ENCODE measurements around the gene PPP3CA. TPM values are rescaled to one million over a fixed set of nuclear protein-coding genes. Genes with fewer than 3 reads are reported as not detected.

Gene PPP3CA
- total RNA-seq, 4 donors from 2014 or later = 28.7 to 51.7 (median 39.0) TPM

DNA sequence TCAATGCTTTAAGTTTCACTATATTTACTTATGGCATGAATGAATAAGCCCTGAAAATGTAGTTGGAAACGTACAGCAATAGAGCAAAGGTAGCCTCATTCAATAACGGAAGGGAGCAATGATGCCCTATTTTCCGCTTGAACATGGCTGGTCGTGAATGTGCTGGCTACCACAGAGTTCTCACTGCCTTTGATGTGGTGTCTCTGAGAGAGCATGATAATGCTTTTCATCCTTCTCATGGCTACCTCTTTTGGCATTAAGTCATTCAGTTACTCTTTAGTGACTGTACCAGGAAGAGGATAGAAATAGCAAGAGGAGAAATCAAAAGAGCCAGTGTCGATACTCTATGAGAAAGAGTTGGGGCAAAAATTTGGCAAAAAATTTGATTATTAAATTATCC lies 308.0 kb downstream of the PPP3CA start:
- no peak for DNase-seq (ENCODE audit: low spot score in 2 of 2)
- TF ChIP-seq POLR2A (IDR thresholded peaks at IDR 0.05) = no peak
- no peak for TF ChIP-seq EP300 (IDR thresholded peaks at IDR 0.05)
- no peak for TF ChIP-seq POLR2AphosphoS5 (IDR thresholded peaks at IDR 0.05)
- TF ChIP-seq, protein P1, sequence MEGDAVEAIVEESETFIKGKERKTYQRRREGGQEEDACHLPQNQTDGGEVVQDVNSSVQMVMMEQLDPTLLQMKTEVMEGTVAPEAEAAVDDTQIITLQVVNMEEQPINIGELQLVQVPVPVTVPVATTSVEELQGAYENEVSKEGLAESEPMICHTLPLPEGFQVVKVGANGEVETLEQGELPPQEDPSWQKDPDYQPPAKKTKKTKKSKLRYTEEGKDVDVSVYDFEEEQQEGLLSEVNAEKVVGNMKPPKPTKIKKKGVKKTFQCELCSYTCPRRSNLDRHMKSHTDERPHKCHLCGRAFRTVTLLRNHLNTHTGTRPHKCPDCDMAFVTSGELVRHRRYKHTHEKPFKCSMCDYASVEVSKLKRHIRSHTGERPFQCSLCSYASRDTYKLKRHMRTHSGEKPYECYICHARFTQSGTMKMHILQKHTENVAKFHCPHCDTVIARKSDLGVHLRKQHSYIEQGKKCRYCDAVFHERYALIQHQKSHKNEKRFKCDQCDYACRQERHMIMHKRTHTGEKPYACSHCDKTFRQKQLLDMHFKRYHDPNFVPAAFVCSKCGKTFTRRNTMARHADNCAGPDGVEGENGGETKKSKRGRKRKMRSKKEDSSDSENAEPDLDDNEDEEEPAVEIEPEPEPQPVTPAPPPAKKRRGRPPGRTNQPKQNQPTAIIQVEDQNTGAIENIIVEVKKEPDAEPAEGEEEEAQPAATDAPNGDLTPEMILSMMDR (IDR thresholded peaks at IDR 0.05) = no peak
- no peaks in the 10 kb centered on the region for H3K4me1 ChIP-seq
- WGBS = 91% methylated on average over 5 of the region's 5 CpGs
- H3K9me3 ChIP-seq = no peaks in the 10 kb centered on the region
- peaks cover 4% of the 10 kb centered on the region for H3K36me3 ChIP-seq
- no peak overlapping the region for H3K27ac ChIP-seq
- H3K27me3 ChIP-seq = no peaks in the 10 kb centered on the region
- H3K4me3 ChIP-seq = no peak overlapping the region

DNA sequence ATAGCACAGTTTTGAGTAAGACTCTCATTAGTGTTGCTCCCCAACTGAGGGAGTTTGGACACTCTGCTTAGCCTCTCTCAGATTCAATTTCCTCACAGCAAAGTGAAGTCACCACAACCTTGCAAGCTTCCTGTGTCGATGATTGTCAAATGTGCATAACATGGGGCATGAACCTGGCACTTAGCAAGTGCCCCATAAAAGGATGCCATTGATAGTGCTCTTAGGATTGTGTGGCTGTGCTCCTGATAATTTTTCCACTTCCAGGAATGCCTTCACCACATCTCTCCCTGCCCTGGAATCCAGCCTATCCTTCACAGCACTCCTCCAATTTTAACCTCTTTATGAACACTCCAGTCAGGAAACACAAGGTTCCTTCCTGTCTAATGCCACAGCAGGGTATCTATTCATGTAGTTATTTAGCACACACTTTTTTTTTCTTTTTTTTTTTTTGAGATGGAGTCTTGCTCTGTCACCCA lies 309.4 kb downstream of the PPP3CA start:
- Histone ChIP-seq H3K36me3 (peaks cover 4% of the 10 kb centered on the region), H3K4me1 (no peaks in the 10 kb centered on the region), H3K4me3 (no peak overlapping the region), H3K27ac (no peak overlapping the region), H3K27me3 (no peaks in the 10 kb centered on the region), H3K9me3 (no peaks in the 10 kb centered on the region)
- no peak for DNase-seq (ENCODE audit: low spot score in 2 of 2)
- 64% methylated on average over 1 of the region's 1 CpG for WGBS
- TF ChIP-seq POLR2AphosphoS5 (IDR thresholded peaks at IDR 0.05) (no peak), POLR2A (IDR thresholded peaks at IDR 0.05) (no peak), EP300 (IDR thresholded peaks at IDR 0.05) (no peak)
- TF ChIP-seq, protein P1 (IDR thresholded peaks at IDR 0.05) = no peak

DNA sequence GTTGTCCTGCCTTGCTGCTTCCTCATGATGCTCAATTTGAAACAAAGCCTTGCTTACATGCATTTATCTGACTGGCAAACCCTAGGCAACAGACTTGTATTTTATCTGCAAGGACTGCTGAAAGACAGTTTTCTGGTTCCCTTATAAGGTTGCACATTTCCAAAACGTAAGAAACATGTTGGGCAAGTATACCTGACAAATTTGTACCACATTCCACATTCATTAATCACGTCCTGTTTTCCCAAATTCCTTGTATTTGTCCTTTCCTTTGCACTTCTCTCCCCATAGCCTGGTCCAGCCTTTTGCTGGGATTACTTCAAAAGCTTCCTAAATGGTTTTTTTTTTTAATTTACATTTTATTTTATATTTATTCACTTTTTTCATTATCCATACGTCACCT lies 310.1 kb downstream of the PPP3CA start:
- Histone ChIP-seq H3K4me1 (no peaks in the 10 kb centered on the region), H3K9me3 (no peaks in the 10 kb centered on the region), H3K27me3 (no peaks in the 10 kb centered on the region), H3K27ac (no peak overlapping the region), H3K36me3 (peaks cover 4% of the 10 kb centered on the region), H3K4me3 (no peak overlapping the region)
- 78% methylated on average over 3 of the region's 3 CpGs for WGBS
- TF ChIP-seq POLR2AphosphoS5 (IDR thresholded peaks at IDR 0.05) (no peak), POLR2A (IDR thresholded peaks at IDR 0.05) (no peak), EP300 (IDR thresholded peaks at IDR 0.05) (no peak)
- TF ChIP-seq, protein P1 (IDR thresholded peaks at IDR 0.05) = no peak
- DNase-seq (ENCODE audit: low spot score in 2 of 2) = no peak

DNA sequence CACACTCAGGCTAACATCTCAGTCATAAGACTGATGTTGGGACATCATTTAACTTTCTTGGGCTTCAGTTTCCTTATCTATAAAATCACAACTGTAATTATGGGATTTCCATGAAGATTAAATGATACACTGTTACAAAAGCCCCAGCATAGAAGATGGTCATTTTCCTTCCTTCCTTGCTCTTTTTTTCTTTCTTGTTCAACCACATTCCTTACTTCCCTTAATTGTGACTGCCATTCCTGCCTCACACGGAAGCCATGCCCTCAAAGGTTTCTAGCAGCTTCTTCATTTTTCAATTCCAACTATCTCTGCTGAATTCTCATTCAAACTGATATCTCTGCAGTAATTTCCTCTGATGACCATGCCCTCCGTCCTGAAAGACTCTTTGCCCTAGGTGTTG lies 311.8 kb downstream of the PPP3CA start:
- DNase-seq (ENCODE audit: low spot score in 2 of 2) = no peak
- H3K4me1 ChIP-seq = no peaks in the 10 kb centered on the region
- no peak for TF ChIP-seq POLR2A (IDR thresholded peaks at IDR 0.05)
- H3K27me3 ChIP-seq = no peaks in the 10 kb centered on the region
- 79% methylated on average over 2 of the region's 2 CpGs for WGBS
- no peak overlapping the region for H3K27ac ChIP-seq
- no peak overlapping the region for H3K4me3 ChIP-seq
- peaks cover 12% of the 10 kb centered on the region for H3K36me3 ChIP-seq
- no peaks in the 10 kb centered on the region for H3K9me3 ChIP-seq

DNA sequence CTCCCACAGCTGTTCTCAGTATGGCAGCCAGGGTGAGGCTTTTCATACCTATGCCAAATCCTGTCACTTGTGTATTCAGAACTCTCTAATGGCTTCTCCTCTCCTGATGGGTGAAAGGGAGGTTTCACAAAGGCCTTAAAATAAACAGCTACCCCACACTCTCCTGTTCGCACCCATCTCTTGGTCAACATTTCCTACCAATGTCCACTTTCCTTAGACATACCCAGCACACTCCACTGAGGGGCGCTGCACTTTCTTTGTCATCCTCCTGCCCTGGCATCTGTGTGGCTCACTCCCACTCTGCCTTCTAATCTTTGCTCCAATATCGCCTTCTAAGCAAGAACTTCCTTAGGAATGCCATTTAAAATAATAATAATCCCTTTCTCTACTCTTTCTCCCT lies 313.3 kb downstream of the PPP3CA start:
- H3K27me3 ChIP-seq = no peaks in the 10 kb centered on the region
- H3K4me3 ChIP-seq = no peak overlapping the region
- no peak for TF ChIP-seq POLR2AphosphoS5 (IDR thresholded peaks at IDR 0.05)
- no peak for TF ChIP-seq EP300 (IDR thresholded peaks at IDR 0.05)
- TF ChIP-seq POLR2A (IDR thresholded peaks at IDR 0.05) = no peak
- TF ChIP-seq, protein P1 (IDR thresholded peaks at IDR 0.05) = no peak
- 98% methylated on average over 3 of the region's 3 CpGs for WGBS
- no peaks in the 10 kb centered on the region for H3K4me1 ChIP-seq
- H3K36me3 ChIP-seq = peaks cover 12% of the 10 kb centered on the region
- DNase-seq (ENCODE audit: low spot score in 2 of 2) = no peak
- no peak overlapping the region for H3K27ac ChIP-seq
- H3K9me3 ChIP-seq = no peaks in the 10 kb centered on the region

DNA sequence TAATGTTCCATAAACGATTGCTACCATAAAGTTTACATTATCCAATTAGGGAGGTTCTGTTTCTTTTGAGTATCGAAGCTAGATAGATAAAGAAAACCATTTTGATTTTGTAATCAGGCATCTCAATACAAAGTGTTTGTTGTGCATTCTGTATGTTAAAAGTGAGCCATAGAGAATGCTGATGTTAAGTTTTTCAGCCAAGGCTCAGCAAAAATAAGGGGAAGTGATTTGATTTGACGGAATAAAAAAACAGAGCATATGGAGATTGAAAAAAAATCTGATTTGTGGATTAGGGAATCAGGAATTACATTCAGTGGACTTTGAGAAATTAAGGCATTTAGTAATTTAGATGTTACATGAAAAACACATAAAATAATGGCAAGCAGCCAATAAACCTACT lies 314.8 kb downstream of the PPP3CA start:
- WGBS = 86% methylated on average over 3 of the region's 3 CpGs
- TF ChIP-seq, protein P1 (IDR thresholded peaks at IDR 0.05) = no peak
- TF ChIP-seq EP300 (IDR thresholded peaks at IDR 0.05) (no peak), POLR2AphosphoS5 (IDR thresholded peaks at IDR 0.05) (no peak), POLR2A (IDR thresholded peaks at IDR 0.05) (no peak)
- Histone ChIP-seq H3K27me3 (no peaks in the 10 kb centered on the region), H3K4me1 (no peaks in the 10 kb centered on the region), H3K4me3 (no peak overlapping the region), H3K9me3 (no peaks in the 10 kb centered on the region), H3K36me3 (peaks cover 8% of the 10 kb centered on the region), H3K27ac (no peak overlapping the region)
- no peak for DNase-seq (ENCODE audit: low spot score in 2 of 2)
